ENCODE measurements around the gene PNPLA5. TPM values are rescaled to one million over a fixed set of nuclear protein-coding genes. Genes with fewer than 3 reads are reported as not detected.

PNPLA5 gene
- total and polyA plus RNA-seq, 11 donors, result not detected

GRCh38 chr22:43853328-43853931 lies 38.4 kb downstream of the PNPLA5 start:
- no peaks in the 10 kb centered on the region for H3K4me1 ChIP-seq
- no peaks in the 10 kb centered on the region for H3K36me3 ChIP-seq
- TF ChIP-seq POLR2A (IDR thresholded peaks at IDR 0.05) (no peak), CTCF (IDR thresholded peaks at IDR 0.05) (no peak)
- H3K4me3 ChIP-seq, result no peak overlapping the region
- H3K9me3 ChIP-seq, result peaks cover 0 to 15% (median 0%) of the 10 kb centered on the region in 12 donors
- H3K27me3 ChIP-seq, result peaks cover 0 to 14% (median 0%) of the 10 kb centered on the region in 9 donors
- H3K27ac ChIP-seq, result no peak overlapping the region
- intact Hi-C loops (cut with DNase I), result no loop called here
- WGBS, 4 donors, result 72 to 83% (median 79%) methylated on average over 4 to 10 of the region's 10 CpGs
- ATAC-seq (no peak), DNase-seq (peak in 2 of 5 donors; percentile 11 to 54)

GRCh38 chr22:43852573-43853327 lies 39.1 kb downstream of the PNPLA5 start:
- WGBS, 4 donors, result 71 to 82% (median 75%) methylated on average over 19 of the region's 19 CpGs
- Histone ChIP-seq H3K27ac (no peak overlapping the region), H3K36me3 (no peaks in the 10 kb centered on the region), H3K27me3 (peaks cover 0 to 14% (median 0%) of the 10 kb centered on the region in 9 donors), H3K9me3 (peaks cover 0 to 15% (median 0%) of the 10 kb centered on the region in 12 donors), H3K4me1 (no peaks in the 10 kb centered on the region), H3K4me3 (no peak overlapping the region)
- ATAC-seq (peak in 1 of 4 donors; percentile 12), DNase-seq (peak in 2 of 5 donors; percentile 11 to 40)
- intact Hi-C loops (cut with DNase I), result no loop called here
- TF ChIP-seq POLR2A (IDR thresholded peaks at IDR 0.05) (no peak), CTCF (IDR thresholded peaks at IDR 0.05) (no peak)

GRCh38 chr22:43851979-43852307 lies 39.9 kb downstream of the PNPLA5 start:
- ATAC-seq, result no peak

More at GRCh38 chr22:43851979-43852307, 39.9 kb downstream of the PNPLA5 start:
- no peaks in the 10 kb centered on the region for H3K36me3 ChIP-seq
- no peak overlapping the region for H3K27ac ChIP-seq
- H3K4me1 ChIP-seq, result no peaks in the 10 kb centered on the region
- 42 to 57% (median 46%) methylated on average over 3 of the region's 3 CpGs for WGBS, 4 donors
- H3K4me3 ChIP-seq, result no peak overlapping the region
- no peak for TF ChIP-seq CTCF (IDR thresholded peaks at IDR 0.05)
- no peak for TF ChIP-seq POLR2A (IDR thresholded peaks at IDR 0.05)
- intact Hi-C loops (cut with DNase I), result no loop called here
- no peak for DNase-seq
- H3K9me3 ChIP-seq, result peaks cover 0 to 8% (median 0%) of the 10 kb centered on the region in 12 donors
- peaks cover 0 to 14% (median 0%) of the 10 kb centered on the region in 9 donors for H3K27me3 ChIP-seq

Data from heart left ventricle (tissue), 16 donors.